GM23248 (cell line): ENCODE measurements around the gene ASB13. TPM values are rescaled to one million over a fixed set of nuclear protein-coding genes. Genes with fewer than 3 reads are reported as not detected.

ENCODE experiments used
- DNase-seq: peaks from one replicate; pipeline ENCODE4 v3.0.0-alpha.2; 2015
- H2AFZ ChIP-seq: fragments of 200-600 bp; sonication (generic); 2 replicates; pipeline ENCODE4 v1.6.1; 2016; ENCODE audit warnings: antibody characterized with exemption
- H3F3A ChIP-seq: fragments of 200-600 bp; sonication (generic); 2 replicates; pipeline ENCODE4 v1.6.1; 2016; ENCODE audit warnings: mild to moderate bottlenecking, antibody characterized with exemption, mixed run types; ENCODE audit not compliant: insufficient read depth
- H3K27ac ChIP-seq: fragments of 200-600 bp; sonication (generic); 2 replicates; pipeline ENCODE4 v1.5.1; 2016; ENCODE audit warnings: mild to moderate bottlenecking
- H3K27me3 ChIP-seq: fragments of 200-600 bp; sonication (generic); replicated peaks from 2 replicates; pipeline ENCODE4 v1.6.1; 2016; ENCODE audit warnings: mild to moderate bottlenecking; ENCODE audit not compliant: insufficient read depth
- H3K36me3 ChIP-seq: fragments of 200-600 bp; sonication (generic); 2 replicates; pipeline ENCODE4 v1.6.1; 2016; ENCODE audit warnings: low read depth, mild to moderate bottlenecking
- H3K4me1 ChIP-seq: fragments of 200-600 bp; sonication (generic); 2 replicates; pipeline ENCODE4 v1.6.1; 2016; ENCODE audit warnings: mild to moderate bottlenecking; ENCODE audit not compliant: insufficient read depth
- H3K4me2 ChIP-seq: fragments of 200-600 bp; sonication (generic); one replicate; pipeline ENCODE4 v1.6.1; 2016; ENCODE audit warnings: mild to moderate bottlenecking; ENCODE audit not compliant: unreplicated experiment
- H3K4me3 ChIP-seq: fragments of 200-600 bp; sonication (generic); 2 replicates; pipeline ENCODE4 v1.5.1; 2016; ENCODE audit warnings: mild to moderate bottlenecking
- H3K79me2 ChIP-seq: fragments of 200-600 bp; sonication (generic); 2 replicates; pipeline ENCODE4 v1.6.1; 2016; ENCODE audit warnings: mild to moderate bottlenecking; ENCODE audit not compliant: insufficient read depth
- H3K9ac ChIP-seq: fragments of 200-600 bp; sonication (generic); 2 replicates; pipeline ENCODE4 v1.6.1; 2016; ENCODE audit warnings: mild to moderate bottlenecking
- H3K9me2 ChIP-seq: fragments of 200-600 bp; sonication (generic); 2 replicates; pipeline ENCODE4 v1.6.1; 2016; ENCODE audit warnings: mixed run types, mild to moderate bottlenecking, moderate library complexity; ENCODE audit not compliant: insufficient read depth
- H3K9me3 ChIP-seq: fragments of 200-600 bp; sonication (generic); one replicate; pipeline ENCODE4 v1.6.1; 2017; ENCODE audit warnings: low read depth
- H4K20me1 ChIP-seq: fragments of 200-600 bp; sonication (generic); 2 replicates; pipeline ENCODE4 v1.6.0; 2016; ENCODE audit not compliant: insufficient read depth
- EZH2 ChIP-seq: fragments of 200-600 bp; sonication (generic); IDR thresholded peaks from 2 replicates; pipeline ENCODE4 v1.6.1; 2018; ENCODE audit warnings: antibody characterized with exemption, mild to moderate bottlenecking; ENCODE audit not compliant: insufficient read depth, poor library complexity, severe bottlenecking
- EZH2phosphoT487 ChIP-seq: fragments of 200-600 bp; sonication (generic); IDR thresholded peaks from 2 replicates; pipeline ENCODE4 v1.6.1; 2018; ENCODE audit warnings: antibody characterized with exemption, moderate library complexity, mild to moderate bottlenecking, low read depth; ENCODE audit not compliant: insufficient read depth
- WGBS, 2 experiments: methylation state at CpG; one replicate each; pipeline ENCODE4 v1.1.6; 2015 to 2017; ENCODE audit warnings: low lambda C conversion rate in 2 of 2, low coverage in 1 of 2; ENCODE audit errors: missing lambda C conversion rate in 2 of 2; 5-methylcytosine and 5-hydroxymethylcytosine counted together
- in situ Hi-C: fragments of 300-500 bp; cut with MboI; formaldehyde crosslinking; loops from 2 replicates; pipeline ENCODE4 v1.15.0; 2020
- polyA plus RNA-seq: library from polyadenylated mRNA; unstranded; fragments of >200 nt; fragmentation: Nextera tagmentation; extraction: Ambion mirVana; gene quantifications from 2 replicates; pipeline ENCODE4 v1.2.1, GENCODE V29; 2016
- total RNA-seq: library from RNA; depleted of rRNA; stranded (reverse); fragments of >200 nt; shearing (Covaris generic); gene quantifications from 2 replicates; pipeline ENCODE4 v1.2.3, GENCODE V29; 2014

Gene ASB13
- total and polyA plus RNA-seq, 2 experiments from 2014 or later, result 7.5 to 8.9 TPM

DNA sequence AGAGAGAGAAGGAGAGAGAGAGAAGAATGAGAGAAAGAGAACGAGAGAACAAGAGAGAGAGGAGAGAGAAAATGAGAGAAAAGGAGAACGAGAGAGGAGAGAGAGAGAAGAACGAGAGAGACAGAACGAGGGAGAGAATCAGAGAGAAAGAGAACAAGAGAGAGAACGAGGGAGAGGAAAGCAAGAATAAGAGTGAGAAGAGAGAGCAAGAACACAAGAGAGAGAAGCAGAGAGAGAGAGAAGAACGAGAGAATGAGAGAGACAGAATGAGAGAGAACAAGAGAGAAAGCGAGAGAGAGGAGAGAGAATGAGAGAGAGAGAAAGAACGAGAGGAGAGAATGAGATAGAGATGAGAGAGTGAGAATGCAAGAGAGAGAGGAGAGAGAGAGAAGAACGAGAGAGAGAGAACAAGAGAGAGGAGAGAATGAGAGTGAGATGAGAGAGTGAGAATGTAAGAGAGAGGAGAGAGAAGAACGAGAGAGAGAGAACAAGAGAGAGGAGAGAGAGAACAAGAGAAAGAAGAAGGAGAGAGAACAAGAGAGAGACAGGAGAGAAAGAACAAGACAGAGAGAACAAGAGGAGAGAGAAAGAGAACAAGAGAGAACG lies 68.2 kb downstream of the ASB13 start:
- no peak overlapping the region for H2AFZ ChIP-seq
- in situ Hi-C loops, result no loop called here
- H3K79me2 ChIP-seq, result no peaks in the 10 kb centered on the region
- no peak overlapping the region for H3K9ac ChIP-seq
- H3K4me2 ChIP-seq, result no peak overlapping the region
- peaks cover 37% of the 10 kb centered on the region for H3K4me1 ChIP-seq
- peaks cover 40% of the 10 kb centered on the region for H3F3A ChIP-seq
- no peaks in the 10 kb centered on the region for H3K27me3 ChIP-seq
- no peaks in the 10 kb centered on the region for H3K9me3 ChIP-seq
- TF ChIP-seq EZH2phosphoT487 (no peak), EZH2 (no peak)
- no peak overlapping the region for H3K27ac ChIP-seq
- no peaks in the 10 kb centered on the region for H3K36me3 ChIP-seq
- no peak overlapping the region for H3K4me3 ChIP-seq
- no peaks in the 10 kb centered on the region for H3K9me2 ChIP-seq
- WGBS, 2 experiments, result 86 to 98% methylated on average over 11 of the region's 11 CpGs
- no peaks in the 10 kb centered on the region for H4K20me1 ChIP-seq
- DNase-seq, result no peak

DNA sequence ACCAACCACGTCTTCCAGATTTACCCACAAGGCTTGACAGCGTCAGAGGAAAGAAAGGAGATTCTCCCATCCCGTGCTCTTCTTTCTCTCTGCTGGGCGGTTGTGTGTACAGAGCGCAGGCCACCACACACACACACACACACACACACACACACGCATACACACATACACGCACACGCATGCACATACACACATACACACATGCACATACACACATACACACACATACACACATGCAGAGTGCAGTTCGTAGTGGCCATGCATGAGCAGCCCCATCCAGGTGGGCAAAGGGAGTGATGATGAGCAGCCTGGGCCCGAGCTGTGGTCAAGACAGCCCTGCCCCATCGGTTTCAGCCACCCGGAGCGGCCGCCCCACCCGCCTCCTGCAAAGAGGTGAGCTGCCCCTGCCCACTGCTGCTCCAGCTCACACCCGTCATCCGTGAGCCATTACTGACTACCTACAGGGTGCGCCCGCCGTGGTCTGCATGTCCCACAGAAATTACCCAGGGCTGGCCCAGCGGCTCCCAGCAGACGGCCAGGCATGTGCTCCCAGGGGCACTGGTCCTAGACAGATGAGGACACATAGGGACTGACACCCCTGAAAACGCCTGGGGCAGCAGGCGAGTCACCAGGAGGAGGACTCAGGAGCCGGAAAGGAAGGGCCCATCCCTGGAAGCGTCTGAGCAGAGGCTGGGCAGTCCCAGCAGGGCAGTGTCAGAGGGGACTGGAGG lies 69.6 kb downstream of the ASB13 start:
- Histone ChIP-seq H4K20me1 (no peaks in the 10 kb centered on the region), H3K9me2 (no peaks in the 10 kb centered on the region), H3K36me3 (no peaks in the 10 kb centered on the region), H3K27me3 (no peaks in the 10 kb centered on the region), H3F3A (peaks cover 40% of the 10 kb centered on the region), H3K27ac (peak overlapping the region; percentile 93), H3K4me3 (peak overlapping the region; percentile 63; the same call in 1 of the 2 replicates), H3K4me1 (peaks cover 37% of the 10 kb centered on the region), H3K9me3 (no peaks in the 10 kb centered on the region), H2AFZ (no peak overlapping the region), H3K79me2 (no peaks in the 10 kb centered on the region), H3K9ac (peak overlapping the region; percentile 72), H3K4me2 (peak overlapping the region; percentile 69)
- peak; percentile 77 for DNase-seq
- 74 to 75% methylated on average over 22 to 23 of the region's 26 CpGs for WGBS, 2 experiments
- TF ChIP-seq EZH2phosphoT487 (no peak), EZH2 (no peak)
- in situ Hi-C loops, result no loop called here

DNA sequence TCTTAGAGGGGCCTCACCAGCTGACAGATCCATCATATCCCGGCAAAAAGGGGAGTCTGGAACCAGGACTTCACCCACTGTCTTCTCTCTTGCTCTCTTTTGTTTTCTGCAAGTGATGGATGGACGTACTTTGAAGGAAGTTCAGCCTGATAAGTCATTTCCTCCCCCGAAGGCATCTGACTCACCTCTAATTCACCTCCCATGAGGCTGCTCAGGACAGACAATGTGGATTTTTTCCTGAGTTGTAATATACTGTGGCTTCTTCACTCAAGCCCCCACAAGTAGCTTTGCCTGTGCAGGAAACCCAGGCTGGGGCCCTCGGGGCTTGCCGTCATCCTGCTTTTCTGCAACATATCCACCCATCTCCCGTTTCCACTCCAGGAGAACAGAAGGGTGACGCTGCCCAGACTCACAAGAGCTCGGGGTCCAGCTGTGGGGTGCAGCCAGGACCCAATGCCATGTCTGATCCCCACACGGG lies 70.4 kb downstream of the ASB13 start:
- no peaks in the 10 kb centered on the region for H3K79me2 ChIP-seq
- peak overlapping the region; percentile 72 for H3K9ac ChIP-seq
- peak overlapping the region; percentile 93 for H3K27ac ChIP-seq
- no peaks in the 10 kb centered on the region for H3K36me3 ChIP-seq
- in situ Hi-C loops, result no loop called here
- peak overlapping the region; percentile 69 for H3K4me2 ChIP-seq
- H3F3A ChIP-seq, result peaks cover 40% of the 10 kb centered on the region
- H3K27me3 ChIP-seq, result no peaks in the 10 kb centered on the region
- TF ChIP-seq EZH2 (no peak), EZH2phosphoT487 (no peak)
- no peaks in the 10 kb centered on the region for H3K9me3 ChIP-seq
- no peaks in the 10 kb centered on the region for H3K9me2 ChIP-seq
- H4K20me1 ChIP-seq, result no peaks in the 10 kb centered on the region
- H3K4me3 ChIP-seq, result peak overlapping the region; percentile 63
- 8 to 13% methylated on average over 8 to 9 of the region's 9 CpGs for WGBS, 2 experiments
- peaks cover 37% of the 10 kb centered on the region for H3K4me1 ChIP-seq
- peak; percentile 95 for DNase-seq
- no peak overlapping the region for H2AFZ ChIP-seq

- 28 to 32% methylated on average over 7 of the region's 7 CpGs for WGBS, 2 experiments
- Histone ChIP-seq H4K20me1 (no peaks in the 10 kb centered on the region), H3K9me3 (no peaks in the 10 kb centered on the region), H3K4me3 (peak overlapping the region; percentile 63), H3K9me2 (no peaks in the 10 kb centered on the region), H3K4me2 (peak overlapping the region; percentile 69), H3F3A (peaks cover 40% of the 10 kb centered on the region), H3K79me2 (no peaks in the 10 kb centered on the region), H3K9ac (peak overlapping the region; percentile 72), H3K27ac (peak overlapping the region; percentile 93), H3K4me1 (peaks cover 37% of the 10 kb centered on the region), H3K27me3 (no peaks in the 10 kb centered on the region), H3K36me3 (no peaks in the 10 kb centered on the region), H2AFZ (no peak overlapping the region)
- in situ Hi-C loops, result no loop called here
- no peak for TF ChIP-seq EZH2
- TF ChIP-seq EZH2phosphoT487, result no peak
- DNase-seq, result peak; percentile 73
Measured at GRCh38 chr10:5595591-5595990, 70.8 kb downstream of the ASB13 start.
